Renal cortical epithelial cell (primary cell): Measurements from ENCODE around the gene KRTAP1-4. TPM values are rescaled to one million over a fixed set of nuclear protein-coding genes. Genes with fewer than 3 reads are reported as not detected.
"Not testable (repeated sequence)": the region's sequence is repeated elsewhere in the genome, so short reads cannot be mapped to it uniquely, and the experiment has no call there.

Experiments
- DNase-seq: peaks from one replicate; pipeline ENCODE4 v3.0.0-alpha.2; 2011; ENCODE audit warnings: low read depth
- total RNA-seq: library from RNA; depleted of rRNA; stranded (reverse); fragments of >200 nt; gene quantifications from 2 replicates; pipeline ENCODE4 v1.2.3, GENCODE V29; 2014

The KRTAP1-4 gene
- total RNA-seq, 1 donor from 2014 or later, result not detected

- no peak for DNase-seq
Observed at GRCh38 chr17:41048441-41048840, 18.4 kb upstream of the KRTAP1-4 start.

GRCh38 chr17:41046735-41047465 lies 16.9 kb upstream of the KRTAP1-4 start, which contains the start of gene KRTAP2-1:
Gene KRTAP2-1, minus strand, starts transcription at chr17:41047316. Its CDS starts 49 bp downstream, at chr17:41047267.
- not testable (repeated sequence) for DNase-seq

- no peak for DNase-seq
Observed at GRCh38 chr17:41042953-41043352, 13.0 kb upstream of the KRTAP1-4 start.

- not testable (repeated sequence) for DNase-seq
Observed at GRCh38 chr17:41040783-41041571, 11.0 kb upstream of the KRTAP1-4 start, which contains the start of gene KRTAP1-1. Gene KRTAP1-1, minus strand, starts transcription at chr17:41041450. Its CDS starts 53 bp downstream, at chr17:41041397.

- no peak for DNase-seq
Observed at GRCh38 chr17:41037853-41038350, 7.9 kb upstream of the KRTAP1-4 start.

GRCh38 chr17:41034346-41034935 lies 4.4 kb upstream of the KRTAP1-4 start, which contains the start of gene KRTAP1-3:
Gene KRTAP1-3, minus strand, starts transcription at chr17:41034874. Its CDS starts 53 bp downstream, at chr17:41034821.
- DNase-seq, result not testable (repeated sequence)

GRCh38 chr17:41026715-41027471 lies 3.1 kb downstream of the KRTAP1-4 start, which contains the start of gene KRTAP1-5:
Gene KRTAP1-5, minus strand, starts transcription at chr17:41027208. Its CDS starts 53 bp downstream, at chr17:41027155.
- no peak for DNase-seq

GRCh38 chr17:41024697-41025096 lies 5.3 kb downstream of the KRTAP1-4 start:
- DNase-seq, result no peak

GRCh38 chr17:41020336-41020735 lies 9.7 kb downstream of the KRTAP1-4 start:
- DNase-seq, result no peak

- DNase-seq, result no peak
Observed at GRCh38 chr17:41019415-41019814, 10.6 kb downstream of the KRTAP1-4 start.

GRCh38 chr17:41018541-41018940 lies 11.5 kb downstream of the KRTAP1-4 start:
- DNase-seq, result no peak

GRCh38 chr17:41016578-41017215 lies 13.3 kb downstream of the KRTAP1-4 start:
- DNase-seq, result no peak

GRCh38 chr17:41015454-41015853 lies 14.5 kb downstream of the KRTAP1-4 start:
- DNase-seq, result peak; percentile 34

- no peak for DNase-seq
Observed at GRCh38 chr17:41013606-41014005, 16.4 kb downstream of the KRTAP1-4 start.

- DNase-seq, result no peak
Observed at GRCh38 chr17:41013181-41013580, 16.8 kb downstream of the KRTAP1-4 start.

GRCh38 chr17:41012326-41013120 lies 17.5 kb downstream of the KRTAP1-4 start:
- DNase-seq, result no peak

GRCh38 chr17:41010441-41010840 lies 19.6 kb downstream of the KRTAP1-4 start:
- DNase-seq, result no peak

GRCh38 chr17:41009936-41010335 lies 20.1 kb downstream of the KRTAP1-4 start:
- no peak for DNase-seq

GRCh38 chr17:41009301-41009760 lies 20.7 kb downstream of the KRTAP1-4 start:
- DNase-seq, result peak; percentile 18

- no peak for DNase-seq
Observed at GRCh38 chr17:41008811-41009210, 21.2 kb downstream of the KRTAP1-4 start, which contains the start of gene KRTAP3-1. Gene KRTAP3-1, minus strand, starts transcription at chr17:41009128. Its CDS starts 54 bp downstream, at chr17:41009074.
